Activated CD4-positive, alpha-beta T cell treated with anti-CD3 and anti-CD28 coated beads, Interleukin-2, amount 50 U/mL, for 48 hours (primary cell): ENCODE results near the gene SFMBT1.
"Not testable (repeated sequence)": the region's sequence is repeated elsewhere in the genome, so short reads cannot be mapped to it uniquely, and the experiment has no call there.

Experiments used
- DNase-seq, 2 experiments: peaks; one replicate each; pipeline ENCODE4 v3.0.0-alpha.2; 2020

The SFMBT1 gene

DNA sequence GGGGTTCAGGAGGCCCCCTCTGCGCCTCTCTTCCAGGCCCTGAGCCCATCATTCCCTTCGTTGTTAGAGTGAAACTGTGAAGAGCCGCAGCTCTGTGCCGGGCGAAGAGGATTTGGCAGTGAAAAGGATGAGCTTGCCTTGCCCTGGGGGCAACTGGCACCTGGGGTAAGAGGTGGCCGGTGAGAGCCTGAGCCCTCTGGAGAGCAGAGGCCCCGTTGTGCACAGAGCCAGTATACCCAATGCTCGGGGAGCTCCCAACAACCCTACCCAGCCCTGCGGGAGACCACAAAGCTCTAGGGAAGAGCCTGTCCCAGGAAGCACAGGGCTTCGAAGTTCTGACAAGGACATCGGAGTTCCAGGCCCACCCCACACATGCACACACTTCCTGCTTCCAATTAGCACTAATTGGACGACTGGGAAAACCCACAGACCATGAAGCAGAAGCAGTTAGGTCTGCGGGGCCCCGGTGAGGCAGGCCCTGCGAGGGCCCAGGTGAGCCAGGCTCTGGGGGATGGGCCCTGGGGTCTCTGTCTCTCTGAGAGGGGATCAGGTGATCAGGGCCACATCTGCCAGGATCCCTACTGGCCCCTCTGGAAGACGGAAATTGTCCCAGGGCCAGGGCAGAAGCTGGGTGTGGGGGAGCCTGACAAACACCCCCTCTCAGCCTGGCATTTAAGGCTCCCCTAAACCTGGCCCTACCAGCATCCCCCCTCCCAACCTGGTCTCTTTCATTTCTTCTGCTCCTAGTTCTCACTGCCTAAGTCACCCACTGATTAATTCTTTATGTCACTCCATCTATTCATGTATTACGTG, 27.9 kb upstream of the SFMBT1 start:
- no peak for DNase-seq

DNA sequence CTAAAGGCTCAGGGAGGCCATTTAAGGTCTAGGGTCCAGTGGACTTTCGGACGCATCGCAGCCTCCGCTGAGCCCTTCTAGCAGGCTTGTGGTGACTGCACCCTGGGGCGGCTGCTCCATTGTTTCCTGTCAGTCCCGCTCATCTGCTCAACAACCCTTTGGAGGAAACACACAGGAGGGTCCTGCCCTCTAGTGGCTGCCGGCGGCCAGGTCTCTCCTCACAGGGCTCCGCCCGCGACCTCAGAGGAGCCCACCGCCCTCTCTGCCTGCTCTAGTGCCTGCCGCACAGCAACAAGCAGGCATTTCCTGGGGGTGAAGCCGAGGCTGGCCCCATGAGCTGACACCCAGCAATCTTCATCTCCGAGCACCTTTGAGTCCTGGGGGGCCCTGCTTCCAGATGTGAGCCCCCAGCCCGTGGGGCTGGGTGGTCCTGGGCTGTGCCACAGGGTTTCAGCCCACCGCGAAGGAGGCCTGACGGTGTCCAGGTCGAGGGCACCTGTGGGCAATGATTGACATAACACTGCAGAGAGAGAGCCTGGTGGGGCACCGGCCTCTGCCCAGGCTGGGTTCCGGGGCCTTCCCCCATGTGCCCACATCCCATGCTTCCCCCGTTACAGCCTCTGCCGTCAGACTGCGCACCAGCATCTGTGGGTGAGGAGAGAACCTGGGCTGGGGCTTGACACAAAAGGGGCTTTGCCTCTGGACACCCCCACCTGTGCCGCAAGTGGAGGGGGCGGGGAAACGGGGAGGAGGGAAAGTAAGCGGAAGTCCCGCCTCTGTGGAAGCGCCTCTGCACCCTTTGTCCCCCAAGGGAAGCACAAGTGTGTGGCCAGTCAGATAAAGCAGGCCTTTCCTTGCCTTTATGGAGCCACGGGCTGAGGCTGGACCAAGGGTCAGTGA, 27.0 kb upstream of the SFMBT1 start:
- DNase-seq: peak; percentile 91 to 92

DNA sequence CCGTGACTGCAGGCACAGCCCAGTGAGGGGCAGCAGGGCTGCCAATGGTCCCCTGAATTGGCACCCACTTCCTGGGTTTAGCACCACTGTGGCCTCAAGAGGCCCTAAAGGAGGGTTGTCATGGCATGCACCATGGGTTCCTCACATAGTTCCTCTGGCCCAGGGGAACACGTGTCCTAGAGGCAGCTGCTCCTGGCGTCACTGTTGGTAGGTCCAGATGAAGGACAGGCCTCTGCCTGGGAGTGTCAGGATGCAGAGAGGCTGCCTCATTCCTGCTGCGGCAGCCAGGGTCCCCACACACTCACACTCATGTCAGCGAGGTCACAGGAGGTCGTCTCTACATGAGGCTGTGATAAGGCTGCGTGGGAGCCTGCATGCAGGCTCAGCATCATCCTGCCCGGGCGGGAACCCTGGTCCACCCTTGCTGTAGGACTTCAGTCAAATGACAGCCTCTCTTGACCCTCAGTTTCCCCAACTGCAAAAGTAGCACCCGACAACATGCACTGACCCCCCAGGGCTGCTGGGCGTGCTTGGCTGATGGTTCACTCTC, 26.1 kb upstream of the SFMBT1 start:
- DNase-seq: no peak

- no peak for DNase-seq
Observed at GRCh38 chr3:53069422-53070068, 23.7 kb upstream of the SFMBT1 start.

DNA sequence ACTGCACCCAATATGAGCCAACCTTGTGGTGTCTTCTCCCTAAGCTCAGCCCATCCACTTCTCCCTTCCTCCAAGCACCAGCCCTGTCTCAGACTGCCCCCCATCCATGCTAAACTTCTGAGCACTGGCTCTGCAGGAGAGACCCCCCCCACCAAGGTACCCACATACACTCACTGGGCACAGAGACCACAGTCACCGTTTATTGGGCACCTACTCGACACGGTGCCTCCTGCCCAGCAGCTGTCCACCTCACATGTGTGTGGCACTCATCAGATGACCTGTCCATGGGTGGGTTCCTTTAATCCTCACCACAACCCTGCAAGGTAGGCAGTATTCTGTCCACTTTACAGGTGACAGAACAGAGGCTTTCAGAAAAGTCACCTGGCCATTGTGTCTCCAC, 22.3 kb upstream of the SFMBT1 start:
- DNase-seq: no peak

DNA sequence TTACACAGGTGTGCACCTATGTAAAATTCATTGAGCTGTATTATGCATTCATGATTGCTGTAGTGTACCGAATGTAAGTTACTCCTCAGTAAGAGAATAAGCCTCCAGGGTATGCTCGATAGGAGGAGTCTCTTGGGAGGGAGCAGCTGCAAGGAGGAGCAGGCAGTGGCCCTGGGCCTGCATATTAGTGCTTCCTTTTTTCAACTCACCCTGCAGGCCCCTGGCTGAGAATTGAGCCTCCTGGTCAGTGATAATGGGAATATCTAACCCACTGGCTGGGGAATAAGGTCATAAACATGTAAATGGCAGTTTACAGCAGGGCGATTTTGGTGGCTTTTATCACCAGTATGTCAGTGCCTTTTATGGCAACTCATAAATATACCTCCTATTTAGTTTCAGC, 21.7 kb upstream of the SFMBT1 start:
- no peak for DNase-seq

GRCh38 chr3:53065841-53066480, 20.1 kb upstream of the SFMBT1 start:
- no peak for DNase-seq

GRCh38 chr3:53062905-53063304, 17.0 kb upstream of the SFMBT1 start:
- DNase-seq: no peak

DNA sequence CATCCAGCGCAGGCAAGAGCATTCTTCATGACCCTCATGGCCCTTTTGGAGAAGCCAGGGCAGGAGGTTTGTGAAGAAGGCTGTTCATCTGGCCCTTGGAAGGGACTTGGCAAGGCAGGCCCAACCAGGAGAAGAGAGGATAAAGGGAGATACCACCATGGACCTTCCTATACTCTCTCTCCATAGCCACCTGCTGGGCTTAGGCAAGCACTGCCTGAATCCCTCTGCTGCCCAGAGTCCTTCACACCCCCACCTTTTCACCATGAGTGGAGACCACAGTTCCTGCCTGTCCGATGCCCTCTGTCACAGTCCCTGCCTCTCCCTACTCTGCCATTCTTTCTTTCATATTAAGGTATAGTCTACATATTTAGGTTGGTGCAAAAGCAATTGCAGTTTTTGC, 10.6 kb upstream of the SFMBT1 start:
- no peak for DNase-seq

DNA sequence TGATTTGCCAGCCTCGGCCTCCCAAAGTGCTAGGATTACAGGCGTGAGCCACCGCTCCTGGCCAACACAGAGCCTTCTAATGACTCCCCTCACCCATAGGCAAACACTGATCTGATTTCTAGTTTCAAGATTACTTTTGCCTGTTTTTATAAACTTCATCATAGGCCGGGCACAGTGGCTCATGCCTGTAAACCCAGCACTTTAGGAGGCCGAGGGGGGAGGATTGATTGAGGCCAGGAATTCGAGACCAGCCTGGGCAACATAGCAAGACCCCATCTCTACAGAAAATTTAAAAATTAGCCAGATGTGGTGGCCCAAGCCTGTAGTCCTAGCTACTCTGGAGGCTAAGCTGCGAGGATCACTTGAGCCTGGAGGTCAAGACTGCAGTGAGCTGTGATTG, 8.4 kb upstream of the SFMBT1 start:
- DNase-seq: not testable (repeated sequence)

GRCh38 chr3:53051929-53052328, 6.1 kb upstream of the SFMBT1 start:
- DNase-seq: no peak

- no peak for DNase-seq
Observed at GRCh38 chr3:53049987-53050386, 4.1 kb upstream of the SFMBT1 start.

GRCh38 chr3:53046171-53047170, 598 bp upstream of the SFMBT1 start:
- peak; percentile 52 to 61 for DNase-seq

DNA sequence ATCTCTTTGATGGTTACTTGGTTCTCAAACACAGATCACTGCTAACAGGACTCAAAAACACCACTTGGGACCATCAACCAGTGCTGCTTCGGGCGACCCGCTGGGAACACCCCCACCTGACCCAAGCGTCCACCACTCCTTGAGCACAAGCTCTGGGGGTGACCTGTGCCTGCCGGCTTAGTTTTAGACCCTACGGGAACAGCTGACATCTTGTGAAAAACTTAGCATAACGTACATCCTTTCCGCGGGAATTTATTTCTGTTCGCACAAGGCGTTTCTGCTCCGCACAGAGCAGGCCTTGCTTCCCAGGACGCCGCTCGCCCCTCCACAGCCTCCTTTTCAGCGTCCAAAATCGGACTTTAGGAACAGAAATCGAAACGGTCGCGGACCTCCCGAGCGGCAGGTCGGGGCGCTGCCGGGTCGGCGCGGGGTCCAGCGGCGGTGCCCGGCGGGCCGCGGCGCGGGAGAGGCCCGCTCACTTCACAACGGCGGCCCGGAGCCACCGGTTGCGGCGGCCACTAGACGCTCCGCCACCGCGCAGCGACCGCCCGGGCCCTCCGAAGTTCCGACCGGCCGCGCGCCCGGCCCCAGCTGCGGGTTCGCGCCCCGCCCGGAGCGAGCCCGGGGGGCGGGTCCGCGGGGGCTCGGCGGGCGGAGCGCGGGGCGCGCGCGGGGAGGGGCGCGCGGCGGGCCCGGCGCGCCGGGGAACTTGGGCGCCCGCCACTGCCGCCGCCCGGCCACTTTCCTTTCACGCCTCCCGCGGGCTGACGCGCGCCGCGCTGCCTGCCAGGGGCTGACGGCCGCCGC, 959 bp downstream of the SFMBT1 start:
- DNase-seq: peak; percentile 40 to 46

DNA sequence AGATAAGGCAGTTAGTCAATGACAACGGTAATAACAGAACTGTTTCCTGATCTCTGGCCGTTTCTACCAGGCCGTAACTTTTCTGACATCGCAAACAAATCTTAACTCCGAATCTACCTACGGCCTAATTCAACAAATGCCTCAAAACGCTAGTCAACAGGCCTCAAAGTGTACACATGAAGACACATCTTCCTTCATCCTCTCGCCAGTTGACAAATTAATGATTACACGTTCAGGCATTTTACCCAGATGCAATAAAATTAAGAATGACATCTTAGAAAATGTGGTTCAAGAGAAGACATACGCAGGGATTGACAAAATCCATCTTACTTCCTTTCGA, 1.5 kb downstream of the SFMBT1 start:
- no peak for DNase-seq

DNA sequence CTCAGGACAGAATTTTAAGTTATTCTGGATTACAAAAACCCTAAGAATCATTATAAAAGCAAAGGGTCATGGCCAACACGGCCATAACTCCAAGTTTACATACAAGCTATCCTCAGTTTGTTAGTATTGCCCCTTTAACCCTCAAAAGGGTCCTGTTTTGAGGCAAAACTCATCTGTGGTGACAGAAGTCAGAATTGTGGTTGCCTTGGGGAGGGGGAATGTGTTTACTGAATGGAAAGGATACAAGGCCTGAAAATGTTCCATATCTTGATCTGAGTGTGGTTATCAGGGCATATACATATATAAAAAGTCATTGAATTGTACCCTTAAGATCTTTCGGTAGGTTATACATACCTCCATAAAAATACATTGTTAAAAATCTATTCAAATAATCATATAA, 2.1 kb downstream of the SFMBT1 start:
- no peak for DNase-seq

DNA sequence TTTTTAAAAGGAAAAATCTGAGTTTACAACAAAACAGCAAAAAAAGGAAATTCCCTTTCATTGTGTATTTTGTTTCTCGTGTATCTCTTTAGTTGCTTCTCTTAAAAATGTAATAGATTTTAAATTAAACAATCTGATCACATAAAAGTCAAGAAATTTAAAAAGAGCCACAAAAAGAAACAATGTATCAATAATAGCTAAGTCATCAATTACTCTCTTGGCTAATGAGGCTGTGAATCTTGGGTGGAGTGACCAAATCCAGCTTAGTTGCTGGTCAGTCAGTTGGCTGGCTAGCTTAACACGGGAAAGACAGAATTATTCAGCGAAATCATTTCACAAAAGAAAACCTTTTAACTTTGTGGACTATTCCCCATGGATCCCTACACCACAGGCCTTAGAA, 3.2 kb downstream of the SFMBT1 start:
- no peak for DNase-seq

DNA sequence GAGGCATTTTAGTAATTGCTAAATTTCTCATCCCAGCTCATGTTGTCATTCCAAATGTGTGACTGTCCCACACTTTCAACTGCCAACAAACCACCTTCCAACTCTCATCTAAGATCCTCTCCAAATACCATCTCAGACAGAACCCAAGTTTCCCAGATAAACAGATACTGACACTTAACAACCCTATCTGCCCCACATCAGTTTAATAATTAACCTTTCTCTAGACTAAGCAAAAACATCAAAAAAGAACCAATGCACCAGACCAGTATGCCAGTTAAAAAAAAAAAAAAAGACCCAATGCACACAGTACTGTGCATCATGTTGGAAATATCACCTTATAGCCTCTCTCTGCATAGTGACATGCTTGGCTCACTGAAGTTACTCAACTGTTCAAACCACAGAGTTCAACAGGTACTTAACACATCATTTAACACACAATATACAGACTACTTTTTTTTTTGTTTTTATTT, 5.5 kb downstream of the SFMBT1 start:
- no peak for DNase-seq

GRCh38 chr3:53039376-53039752, 6.5 kb downstream of the SFMBT1 start:
- DNase-seq: no peak

GRCh38 chr3:53038679-53039375, 7.0 kb downstream of the SFMBT1 start:
- no peak for DNase-seq
